Esophagus squamous epithelium (tissue), 5 donors: ENCODE data around the gene REPIN1. TPM values are rescaled to one million over a fixed set of nuclear protein-coding genes. Genes with fewer than 3 reads are reported as not detected.

Experiments
- DNase-seq: peaks from one replicate; lab custom pipeline; 2025; lab: John Stamatoyannopoulos, UW
- H3K27ac ChIP-seq, 4 donors: fragments of 200-600 bp; sonication (generic); one replicate each; pipeline ENCODE4 v1.5.1; 2016 to 2019; ENCODE audit warnings: mild to moderate bottlenecking in 1 of 4
- H3K27me3 ChIP-seq, 4 donors: fragments of 200-600 bp; sonication (generic); 1 replicate in 3 of 4; 2 replicates in 1 of 4; pipeline versions ENCODE4 v1.5.1 to v1.6.0; 2017 to 2021; ENCODE audit warnings: antibody characterized with exemption in 1 of 4
- H3K36me3 ChIP-seq, 3 donors: fragments of 200-600 bp; sonication (generic); one replicate each; pipeline ENCODE4 v1.5.1; 2016 to 2019
- H3K4me1 ChIP-seq, 3 donors: fragments of 200-600 bp; sonication (generic); one replicate each; pipeline ENCODE4 v1.5.1; 2017 to 2019
- H3K4me3 ChIP-seq, 4 donors: fragments of 200-600 bp; sonication (generic); 1 replicate in 3 of 4; 2 replicates in 1 of 4; pipeline ENCODE4 v1.5.1; 2016 to 2019; ENCODE audit warnings: mild to moderate bottlenecking in 2 of 4, moderate library complexity in 1 of 4
- H3K9me3 ChIP-seq, 3 donors: fragments of 200-600 bp; sonication (generic); one replicate each; pipeline ENCODE4 v1.5.1; 2016 to 2019
- CTCF ChIP-seq, 6 experiments: fragments of 450-650 bp in 4 of 6; fragments of 200-600 bp in 2 of 6; sonication (generic) in 2 of 6; IDR thresholded peaks; one replicate each; pipeline ENCODE4 v1.5.1; 2016 to 2019; ENCODE audit warnings: antibody characterized with exemption in 6 of 6, mild to moderate bottlenecking in 4 of 6, moderate library complexity in 4 of 6
- POLR2A ChIP-seq, 4 donors: fragments of 450-650 bp; IDR thresholded peaks; one replicate each; pipeline ENCODE4 v1.6.1; 2017; ENCODE audit warnings: antibody characterized with exemption in 4 of 4, mild to moderate bottlenecking in 4 of 4, moderate library complexity in 3 of 4
- WGBS, 2 donors: methylation state at CpG; one replicate each; pipeline ENCODE4 v1.1.5; 2018; 5-methylcytosine and 5-hydroxymethylcytosine counted together
- intact Hi-C: fragments of 100-400 bp; cut with DNase I; formaldehyde crosslinking; loops from one replicate; pipeline ENCODE4 v1.15.0; 2022
- total RNA-seq, 4 donors: library from RNA; depleted of rRNA; stranded (reverse); fragments of >200 nt; gene quantifications; one replicate each; pipeline ENCODE4 v1.1.0, GENCODE V29; 2016
- donor health status: DM: yes; HTN: yes; CAD: no.

Gene REPIN1
- total RNA-seq, 4 donors from 2014 or later, result 42.8 to 75.7 (median 63.2) TPM

GRCh38 chr7:150355666-150356059 lies 13.0 kb upstream of the REPIN1 start:
- H3K36me3 ChIP-seq, result no peaks in the 10 kb centered on the region
- H3K9me3 ChIP-seq, result no peaks in the 10 kb centered on the region
- no peak overlapping the region for H3K4me3 ChIP-seq
- no peak for TF ChIP-seq CTCF (IDR thresholded peaks at IDR 0.05)
- TF ChIP-seq POLR2A (IDR thresholded peaks at IDR 0.05), result no peak
- peak overlapping the region in 1 of 4 donors; percentile 18 for H3K27ac ChIP-seq
- no peaks in the 10 kb centered on the region for H3K27me3 ChIP-seq
- no peak for DNase-seq
- WGBS, 2 donors, result 58 to 59% methylated on average over 1 of the region's 1 CpG
- H3K4me1 ChIP-seq, result peaks cover 0 to 4% (median 0%) of the 10 kb centered on the region in 3 donors
- intact Hi-C loops, result loop anchor here (5.0 kb wide), 1 partner anchor 67 kb away; no protein-coding TSS in a partner anchor

- Histone ChIP-seq H3K36me3 (no peaks in the 10 kb centered on the region), H3K27ac (no peak overlapping the region), H3K4me3 (no peak overlapping the region), H3K27me3 (no peaks in the 10 kb centered on the region), H3K4me1 (peaks cover 0 to 4% (median 0%) of the 10 kb centered on the region in 3 donors), H3K9me3 (no peaks in the 10 kb centered on the region)
- no peak for TF ChIP-seq POLR2A (IDR thresholded peaks at IDR 0.05)
- TF ChIP-seq CTCF (IDR thresholded peaks at IDR 0.05), result peak; percentile 17 to 68 (median 35)
- DNase-seq, result no peak
- 12 to 14% methylated on average over 5 to 6 of the region's 6 CpGs for WGBS, 2 donors
- intact Hi-C loops, result loop anchor here (5.0 kb wide), 1 partner anchor 66 kb away; no protein-coding TSS in a partner anchor
Measured at GRCh38 chr7:150356265-150356897, 12.2 kb upstream of the REPIN1 start.

GRCh38 chr7:150357270-150357669 lies 11.4 kb upstream of the REPIN1 start:
- Histone ChIP-seq H3K9me3 (no peaks in the 10 kb centered on the region), H3K27me3 (no peaks in the 10 kb centered on the region), H3K4me1 (peaks cover 0 to 4% (median 0%) of the 10 kb centered on the region in 3 donors), H3K36me3 (no peaks in the 10 kb centered on the region), H3K4me3 (no peak overlapping the region), H3K27ac (no peak overlapping the region)
- intact Hi-C loops, result loop anchor here (5.0 kb wide), 1 partner anchor 65 kb away; no protein-coding TSS in a partner anchor
- TF ChIP-seq POLR2A (IDR thresholded peaks at IDR 0.05), result no peak
- TF ChIP-seq CTCF (IDR thresholded peaks at IDR 0.05), result no peak
- DNase-seq, result no peak
- WGBS, 2 donors, result 41 to 42% methylated on average over 8 to 9 of the region's 9 CpGs

- WGBS, 2 donors, result 57 to 71% methylated on average over 11 to 13 of the region's 13 CpGs
- intact Hi-C loops, result loop anchor here (5.0 kb wide), 1 partner anchor 64 kb away; no protein-coding TSS in a partner anchor
- H3K27me3 ChIP-seq, result no peaks in the 10 kb centered on the region
- TF ChIP-seq POLR2A (IDR thresholded peaks at IDR 0.05), result no peak
- no peak for TF ChIP-seq CTCF (IDR thresholded peaks at IDR 0.05)
- no peaks in the 10 kb centered on the region for H3K36me3 ChIP-seq
- peaks cover 0 to 4% (median 0%) of the 10 kb centered on the region in 3 donors for H3K4me1 ChIP-seq
- no peaks in the 10 kb centered on the region for H3K9me3 ChIP-seq
- no peak for DNase-seq
- no peak overlapping the region for H3K27ac ChIP-seq
- H3K4me3 ChIP-seq, result no peak overlapping the region
Measured at GRCh38 chr7:150357771-150358427, 10.7 kb upstream of the REPIN1 start.

- intact Hi-C loops, result loop anchor here (5.0 kb wide), 1 partner anchor 64 kb away; no protein-coding TSS in a partner anchor
- no peaks in the 10 kb centered on the region for H3K9me3 ChIP-seq
- no peak for TF ChIP-seq CTCF (IDR thresholded peaks at IDR 0.05)
- TF ChIP-seq POLR2A (IDR thresholded peaks at IDR 0.05), result no peak
- DNase-seq, result no peak
- no peak overlapping the region for H3K4me3 ChIP-seq
- H3K36me3 ChIP-seq, result no peaks in the 10 kb centered on the region
- H3K4me1 ChIP-seq, result peaks cover 0 to 4% (median 0%) of the 10 kb centered on the region in 3 donors
- H3K27ac ChIP-seq, result no peak overlapping the region
- WGBS, 2 donors, result 86 to 96% methylated on average over 4 of the region's 4 CpGs
- H3K27me3 ChIP-seq, result no peaks in the 10 kb centered on the region
Measured at GRCh38 chr7:150358433-150358832, 10.2 kb upstream of the REPIN1 start.
